B cell (primary cell): ENCODE measurements around the gene SCFD2. TPM values are rescaled to one million over a fixed set of nuclear protein-coding genes. Genes with fewer than 3 reads are reported as not detected.

Experiments
- ATAC-seq: fragments of 200-7000 bp; cut with Tn5 transposase; one replicate; pipeline ENCODE4 v1.10.0; 2021; ENCODE audit warnings: low read depth, mild to moderate bottlenecking, moderate number of reproducible peaks, moderate library complexity
- CTCF ChIA-PET: fragments of 350-600 bp; sonication (Branson Sonifier 250); formaldehyde crosslinking; loops from one replicate; lab custom pipeline; 2021; ENCODE audit warnings: antibody characterized with exemption, inconsistent platforms; lab: Charles Lee
- POLR2A ChIA-PET: fragments of 350-600 bp; sonication (Branson Sonifier 250); formaldehyde crosslinking; loops from one replicate; lab custom pipeline; 2021; ENCODE audit warnings: antibody characterized with exemption; lab: Charles Lee
- DNase-seq: peaks from one replicate; pipeline ENCODE4 v3.0.0; 2013
- H2AFZ ChIP-seq: 2 replicates; pipeline ENCODE4 v1.6.1; 2012; ENCODE audit warnings: mild to moderate bottlenecking, low read depth, low read length; ENCODE audit not compliant: insufficient read depth, poor library complexity, severe bottlenecking
- H3K27ac ChIP-seq, 2 donors: 1 replicate in 1 of 2; 2 replicates in 1 of 2; pipeline ENCODE4 v1.5.1; 2012 to 2013; ENCODE audit warnings: low read length in 2 of 2, mild to moderate bottlenecking in 2 of 2, moderate library complexity in 1 of 2
- H3K27me3 ChIP-seq, 4 experiments: fragments of 200-600 bp in 1 of 4; sonication (generic) in 1 of 4; replicated peaks in 1 of 4; 1 replicate in 2 of 4; 2 replicates in 2 of 4; pipeline versions ENCODE4 v1.6.1 to v1.7.0; 2013 to 2016; ENCODE audit warnings: low read length in 3 of 4, mild to moderate bottlenecking in 2 of 4, mixed read lengths in 1 of 4, moderate library complexity in 1 of 4; ENCODE audit not compliant: insufficient read depth in 4 of 4, control insufficient read depth in 3 of 4; ENCODE audit errors: control extremely low read depth in 1 of 4
- H3K36me3 ChIP-seq, 2 experiments: replicated peaks in 1 of 2; 1 replicate in 1 of 2; 2 replicates in 1 of 2; pipeline versions ENCODE4 v1.6.1 to v1.7.1; 2013; ENCODE audit warnings: low read length in 1 of 2; ENCODE audit not compliant: insufficient read depth in 2 of 2, control insufficient read depth in 1 of 2; ENCODE audit errors: control extremely low read depth in 1 of 2, extremely low read depth in 1 of 2
- H3K4me1 ChIP-seq, 2 donors: fragments of 200-600 bp in 1 of 2; sonication (generic) in 1 of 2; 1 replicate in 1 of 2; 2 replicates in 1 of 2; pipeline versions ENCODE4 v1.5.1 to v1.6.1; 2013 to 2017; ENCODE audit warnings: low read length in 2 of 2; ENCODE audit not compliant: control insufficient read depth in 2 of 2, insufficient read depth in 2 of 2
- H3K4me2 ChIP-seq: replicated peaks from 2 replicates; pipeline ENCODE3; 2012; ENCODE audit warnings: mild to moderate bottlenecking, low read depth, low read length; ENCODE audit not compliant: poor library complexity, severe bottlenecking
- H3K4me3 ChIP-seq, 5 experiments: fragments of 200-600 bp in 1 of 5; sonication (generic) in 1 of 5; 1 replicate in 3 of 5; 2 replicates in 2 of 5; pipeline versions ENCODE4 v1.5.1 to v1.7.0; 2011 to 2016; ENCODE audit warnings: low read length in 4 of 5, mild to moderate bottlenecking in 4 of 5, low read depth in 2 of 5, control low read depth in 1 of 5, moderate library complexity in 1 of 5; ENCODE audit not compliant: insufficient read depth in 1 of 5; ENCODE audit errors: control extremely low read depth in 1 of 5, extremely low read depth in 1 of 5
- H3K79me2 ChIP-seq: fragments of 200-600 bp; sonication (generic); one replicate; pipeline ENCODE4 v1.6.0; 2016; ENCODE audit warnings: low read length; ENCODE audit not compliant: control insufficient read depth, insufficient read depth
- H3K9ac ChIP-seq: fragments of 200-600 bp; sonication (generic); 2 replicates; pipeline ENCODE4 v1.6.1; 2017; ENCODE audit warnings: mild to moderate bottlenecking, low read length, moderate library complexity
- H3K9me3 ChIP-seq, 3 donors: one replicate each; pipeline versions ENCODE4 v1.6.1 to v1.7.1; 2013; ENCODE audit warnings: low read length in 2 of 3; ENCODE audit not compliant: control insufficient read depth in 2 of 3, insufficient read depth in 1 of 3; ENCODE audit errors: control extremely low read depth in 1 of 3
- H4K20me1 ChIP-seq: 2 replicates; pipeline ENCODE4 v1.6.0; 2012; ENCODE audit warnings: mild to moderate bottlenecking, low read length; ENCODE audit not compliant: insufficient read depth, control insufficient read depth, poor library complexity, severe bottlenecking
- H3K27ac Mint-ChIP-seq: one replicate; pipeline ENCODE4 v1.8.0; 2021; ENCODE audit warnings: mixed read lengths
- H3K27me3 Mint-ChIP-seq: one replicate; pipeline ENCODE4 v1.8.0; 2021; ENCODE audit warnings: mixed read lengths
- H3K4me1 Mint-ChIP-seq: one replicate; pipeline ENCODE4 v1.8.0; 2021; ENCODE audit warnings: mixed read lengths
- H3K4me3 Mint-ChIP-seq: one replicate; pipeline ENCODE4 v1.8.0; 2021; ENCODE audit warnings: mixed read lengths
- H3K9me3 Mint-ChIP-seq: one replicate; pipeline ENCODE4 v1.8.0; 2022; ENCODE audit warnings: mixed read lengths; ENCODE audit not compliant: insufficient read depth
- EZH2 ChIP-seq: IDR thresholded peaks from 2 replicates; pipeline ENCODE4 v1.6.1; 2012; ENCODE audit warnings: borderline replicate concordance, low read depth, mild to moderate bottlenecking, moderate library complexity, low read length; ENCODE audit not compliant: insufficient read depth, poor library complexity, severe bottlenecking
- whole genome bisulfite sequencing: methylation state at CpG from one replicate; pipeline ENCODE4 v1.1.5; 2013; ENCODE audit warnings: missing lambda C conversion rate; ENCODE audit not compliant: insufficient coverage; 5-methylcytosine and 5-hydroxymethylcytosine counted together
- intact Hi-C: fragments of 100-400 bp; cut with micrococcal nuclease; formaldehyde crosslinking; loops from one replicate; pipeline ENCODE4 v1.10.0; 2022
- polyA plus RNA-seq: library from polyadenylated mRNA; depleted of rRNA; stranded (reverse); fragments of >200 nt; gene quantifications from 2 replicates; pipeline ENCODE4 v1.2.3, GENCODE V29; 2012
- total RNA-seq, 2 donors: library from RNA; stranded (reverse); fragments of 120-200 nt in 1 of 2; gene quantifications; 1 replicate in 1 of 2; 2 replicates in 1 of 2; pipeline versions ENCODE4 v1.2.3 to v1.2.4, GENCODE V29; 2013 to 2022
- TF ChIP-seq, protein P1 (sequence below): fragments of 200-600 bp; IDR thresholded peaks from one replicate; pipeline ENCODE4 v1.8.0; 2022; ENCODE audit warnings: antibody characterized with exemption, mild to moderate bottlenecking

SCFD2 gene
- total and polyA plus RNA-seq, 2 donors (not counting 1 experiment from before 2014, with no cell fraction given): 12.8 to 20.4 TPM

DNA sequence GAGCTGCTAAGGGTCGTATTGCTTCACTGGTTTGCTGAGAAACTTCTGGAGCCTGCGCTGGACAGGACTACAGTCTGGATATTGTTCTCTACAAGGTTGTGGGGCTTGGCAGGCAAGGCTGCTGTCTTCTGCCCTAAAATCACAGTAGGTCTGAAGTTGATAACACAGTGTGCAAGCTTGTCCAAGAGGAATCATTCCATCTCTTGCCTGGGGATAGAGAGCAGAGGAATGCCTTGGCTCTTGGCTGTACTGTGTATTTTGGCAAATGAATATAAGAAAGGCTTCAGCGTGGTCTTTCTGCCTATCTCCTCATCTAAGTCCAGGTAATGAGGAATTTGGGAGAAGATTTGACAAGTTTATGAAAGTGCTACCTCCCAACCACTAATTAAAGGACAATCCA is 513.1 kb downstream of the SCFD2 start:
- peaks cover 12% of the 10 kb centered on the region for H3K27me3 Mint-ChIP-seq

DNA sequence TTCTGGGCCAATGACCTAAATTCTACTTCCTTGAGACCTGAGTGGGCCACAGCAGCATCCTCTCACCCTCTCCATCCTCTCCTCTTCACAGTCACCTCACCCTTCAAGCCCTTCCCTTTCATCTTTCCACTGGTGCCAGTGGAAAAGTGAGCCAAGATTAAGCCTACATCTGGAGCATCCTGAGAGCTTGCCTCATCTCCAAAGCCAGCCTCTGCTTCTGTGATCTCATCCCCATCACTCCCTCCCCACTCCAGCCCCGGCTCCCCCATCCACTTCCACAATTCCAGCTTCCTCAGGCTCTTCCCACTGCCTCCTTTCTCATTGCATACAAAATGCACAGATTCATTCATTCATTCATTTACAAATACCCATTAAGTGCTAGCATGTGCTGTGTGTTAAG is 513.8 kb downstream of the SCFD2 start:
- no peak overlapping the region for H2AFZ ChIP-seq
- H3K9me3 ChIP-seq: no peaks in the 10 kb centered on the region
- Mint-ChIP-seq H3K27me3 (peaks cover 5% of the 10 kb centered on the region), H3K9me3 (no peaks in the 10 kb centered on the region), H3K4me3 (no peak overlapping the region), H3K27ac (no peak overlapping the region), H3K4me1 (no peaks in the 10 kb centered on the region)
- no peaks in the 10 kb centered on the region for H3K4me1 ChIP-seq
- 83% methylated on average over 1 of the region's 1 CpG for WGBS
- ChIA-PET POLR2A (no interaction called here), CTCF (interaction anchor here (1.1 to 1.6 kb wide), 2 partner anchors 9 to 59 kb away, joined by 4 read pairs; no protein-coding TSS in a partner anchor)
- H3K27ac ChIP-seq: no peak overlapping the region
- TF ChIP-seq, protein P1, sequence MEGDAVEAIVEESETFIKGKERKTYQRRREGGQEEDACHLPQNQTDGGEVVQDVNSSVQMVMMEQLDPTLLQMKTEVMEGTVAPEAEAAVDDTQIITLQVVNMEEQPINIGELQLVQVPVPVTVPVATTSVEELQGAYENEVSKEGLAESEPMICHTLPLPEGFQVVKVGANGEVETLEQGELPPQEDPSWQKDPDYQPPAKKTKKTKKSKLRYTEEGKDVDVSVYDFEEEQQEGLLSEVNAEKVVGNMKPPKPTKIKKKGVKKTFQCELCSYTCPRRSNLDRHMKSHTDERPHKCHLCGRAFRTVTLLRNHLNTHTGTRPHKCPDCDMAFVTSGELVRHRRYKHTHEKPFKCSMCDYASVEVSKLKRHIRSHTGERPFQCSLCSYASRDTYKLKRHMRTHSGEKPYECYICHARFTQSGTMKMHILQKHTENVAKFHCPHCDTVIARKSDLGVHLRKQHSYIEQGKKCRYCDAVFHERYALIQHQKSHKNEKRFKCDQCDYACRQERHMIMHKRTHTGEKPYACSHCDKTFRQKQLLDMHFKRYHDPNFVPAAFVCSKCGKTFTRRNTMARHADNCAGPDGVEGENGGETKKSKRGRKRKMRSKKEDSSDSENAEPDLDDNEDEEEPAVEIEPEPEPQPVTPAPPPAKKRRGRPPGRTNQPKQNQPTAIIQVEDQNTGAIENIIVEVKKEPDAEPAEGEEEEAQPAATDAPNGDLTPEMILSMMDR: no peak
- TF ChIP-seq EZH2: no peak
- H3K4me3 ChIP-seq: no peak overlapping the region
- no peaks in the 10 kb centered on the region for H4K20me1 ChIP-seq
- H3K4me2 ChIP-seq: no peak overlapping the region
- intact Hi-C loops: no loop called here
- no peaks in the 10 kb centered on the region for H3K79me2 ChIP-seq
- no peak overlapping the region for H3K9ac ChIP-seq
- H3K36me3 ChIP-seq: no peaks in the 10 kb centered on the region
- DNase-seq (no peak), ATAC-seq (no peak)
- H3K27me3 ChIP-seq: peaks cover 0 to 4% (median 0%) of the 10 kb centered on the region in 4 experiments

More for the DNA sequence above, 513.1 kb downstream of the SCFD2 start:
- Histone ChIP-seq H3K36me3 (no peaks in the 10 kb centered on the region), H3K4me1 (no peaks in the 10 kb centered on the region), H2AFZ (no peak overlapping the region), H3K27me3 (peaks cover 0 to 4% (median 0%) of the 10 kb centered on the region in 4 experiments), H3K4me2 (no peak overlapping the region), H3K9ac (no peak overlapping the region), H4K20me1 (no peaks in the 10 kb centered on the region), H3K79me2 (no peaks in the 10 kb centered on the region), H3K27ac (no peak overlapping the region), H3K9me3 (no peaks in the 10 kb centered on the region), H3K4me3 (no peak overlapping the region)
- WGBS: 85% methylated on average over 2 of the region's 3 CpGs
- Mint-ChIP-seq H3K9me3 (no peaks in the 10 kb centered on the region), H3K4me3 (no peak overlapping the region), H3K4me1 (no peaks in the 10 kb centered on the region), H3K27ac (no peak overlapping the region)
- DNase-seq (no peak), ATAC-seq (no peak)
- ChIA-PET POLR2A (no interaction called here), CTCF (interaction anchor here (1.1 to 1.6 kb wide), 2 partner anchors 9 to 59 kb away, joined by 4 read pairs; no protein-coding TSS in a partner anchor)
- TF ChIP-seq, protein P1: no peak
- TF ChIP-seq EZH2: no peak
- intact Hi-C loops: no loop called here
